ENCODE results near the gene CSTB.

GRCh38 chr21:43806017-43806710, 30.1 kb upstream of the CSTB start:
- TF ChIP-seq CTCF (IDR thresholded peaks at IDR 0.05; ENCODE audit: low read length) (no peak), EZH2 (optimal IDR thresholded peaks at IDR 0.05; ENCODE audit: low read depth, low read length) (no peak), EZH2phosphoT487 (IDR thresholded peaks at IDR 0.05; ENCODE audit: low read length) (no peak)

All from MM.1S (cell line).